ENCODE data around the gene CFAP69.
A peak's percentile ranks its signal among the peaks of the same experiment; 100 is the strongest.
"Not testable (repeated sequence)": the region's sequence is repeated elsewhere in the genome, so short reads cannot be mapped to it uniquely, and the experiment has no call there.

The CFAP69 gene

GRCh38 chr7:90231304-90231703 lies 13.7 kb upstream of the CFAP69 start:
- no peak for DNase-seq (ENCODE audit: low spot score)

- DNase-seq (ENCODE audit: low spot score): no peak
These were observed 12.5 kb upstream of the CFAP69 start for GRCh38 chr7:90232430-90232829.

- DNase-seq (ENCODE audit: low spot score): no peak
These were observed 11.4 kb upstream of the CFAP69 start for GRCh38 chr7:90233569-90233968.

- DNase-seq (ENCODE audit: low spot score): no peak
These were observed 8.2 kb upstream of the CFAP69 start for GRCh38 chr7:90236721-90237289.

GRCh38 chr7:90238022-90238421 lies 7.0 kb upstream of the CFAP69 start:
- DNase-seq (ENCODE audit: low spot score): no peak

- no peak for DNase-seq (ENCODE audit: low spot score)
These were observed 6.4 kb upstream of the CFAP69 start for GRCh38 chr7:90238583-90238982.

- no peak for DNase-seq (ENCODE audit: low spot score)
These were observed 5.9 kb upstream of the CFAP69 start for GRCh38 chr7:90239050-90239449.

GRCh38 chr7:90239625-90240228 lies 5.2 kb upstream of the CFAP69 start:
- DNase-seq (ENCODE audit: low spot score): no peak

- no peak for DNase-seq (ENCODE audit: low spot score)
These were observed 2.4 kb upstream of the CFAP69 start for GRCh38 chr7:90242369-90243168.

- no peak for DNase-seq (ENCODE audit: low spot score)
These were observed 1.4 kb upstream of the CFAP69 start for GRCh38 chr7:90243556-90243955.

- no peak for DNase-seq (ENCODE audit: low spot score)
These were observed 437 bp upstream of the CFAP69 start for GRCh38 chr7:90244565-90244908.

- peak; percentile 70 for DNase-seq (ENCODE audit: low spot score)
These were observed 1.2 kb downstream of the CFAP69 start for GRCh38 chr7:90246171-90246570.

GRCh38 chr7:90248706-90249105 lies 3.7 kb downstream of the CFAP69 start:
- DNase-seq (ENCODE audit: low spot score): no peak

GRCh38 chr7:90250601-90251303 lies 5.8 kb downstream of the CFAP69 start:
- DNase-seq (ENCODE audit: low spot score): peak; percentile 70

GRCh38 chr7:90251304-90251635 lies 6.3 kb downstream of the CFAP69 start:
- DNase-seq (ENCODE audit: low spot score): peak; percentile 33

GRCh38 chr7:90256011-90256410 lies 11.0 kb downstream of the CFAP69 start:
- DNase-seq (ENCODE audit: low spot score): not testable (repeated sequence)

GRCh38 chr7:90256778-90257177 lies 11.8 kb downstream of the CFAP69 start:
- peak; percentile 15 for DNase-seq (ENCODE audit: low spot score)

GRCh38 chr7:90261441-90261840 lies 16.5 kb downstream of the CFAP69 start:
- DNase-seq (ENCODE audit: low spot score): no peak

- DNase-seq (ENCODE audit: low spot score): peak; percentile 42
These were observed 17.5 kb downstream of the CFAP69 start for GRCh38 chr7:90262438-90262837.

- peak; percentile 43 for DNase-seq (ENCODE audit: low spot score)
These were observed 21.8 kb downstream of the CFAP69 start for GRCh38 chr7:90266808-90267207.

GRCh38 chr7:90267263-90267858 lies 22.4 kb downstream of the CFAP69 start:
- DNase-seq (ENCODE audit: low spot score): no peak

- no peak for DNase-seq (ENCODE audit: low spot score)
These were observed 24.2 kb downstream of the CFAP69 start for GRCh38 chr7:90269163-90269562.

Measured in AG20443 (cell line).